Gastroesophageal sphincter (tissue), 4 donors: ENCODE results near the gene UBE2D4. TPM values are rescaled to one million over a fixed set of nuclear protein-coding genes. Genes with fewer than 3 reads are reported as not detected.
A peak's percentile ranks its signal among the peaks of the same experiment; 100 is the strongest.

Experiments used
- ATAC-seq: fragments of 150-250 bp; one replicate; pipeline ENCODE4 v1.9.1; 2016; ENCODE audit warnings: mild to moderate bottlenecking, moderate library complexity
- H3K27ac ChIP-seq, 4 donors: fragments of 200-600 bp; sonication (generic) in 3 of 4; 1 replicate in 3 of 4; 2 replicates in 1 of 4; pipeline ENCODE4 v1.5.1; 2016 to 2019
- H3K27me3 ChIP-seq: fragments of 200-600 bp; sonication (generic); one replicate; pipeline ENCODE4 v1.5.1; 2019
- H3K36me3 ChIP-seq, 2 donors: fragments of 200-600 bp; sonication (generic); one replicate each; pipeline ENCODE4 v1.5.1; 2019; ENCODE audit warnings: control low read depth in 1 of 2
- H3K4me1 ChIP-seq, 3 donors: fragments of 200-600 bp; sonication (generic); 1 replicate in 2 of 3; 2 replicates in 1 of 3; pipeline ENCODE4 v1.5.1; 2016 to 2019; ENCODE audit warnings: control low read depth in 2 of 3
- H3K4me3 ChIP-seq, 2 donors: fragments of 200-600 bp; sonication (generic); one replicate each; pipeline ENCODE4 v1.5.1; 2019; ENCODE audit warnings: mild to moderate bottlenecking in 1 of 2, moderate library complexity in 1 of 2
- H3K9me3 ChIP-seq, 3 donors: fragments of 200-600 bp; sonication (generic); one replicate each; pipeline ENCODE4 v1.5.1; 2017 to 2019; ENCODE audit warnings: control low read depth in 2 of 3
- EP300 ChIP-seq: sonication (generic); formaldehyde crosslinking; IDR thresholded peaks from one replicate; pipeline ENCODE4 v1.6.1; 2017; ENCODE audit warnings: antibody characterized with exemption, mild to moderate bottlenecking
- POLR2A ChIP-seq, 2 donors: fragments of 450-650 bp; IDR thresholded peaks; one replicate each; pipeline ENCODE4 v1.6.1; 2017; ENCODE audit warnings: antibody characterized with exemption in 2 of 2, mild to moderate bottlenecking in 2 of 2, moderate library complexity in 1 of 2
- POLR2AphosphoS5 ChIP-seq: sonication (generic); formaldehyde crosslinking; IDR thresholded peaks from one replicate; pipeline ENCODE4 v1.6.1; 2017; ENCODE audit warnings: antibody characterized with exemption
- WGBS, 2 donors: methylation state at CpG; one replicate each; pipeline ENCODE4 v1.1.5; 2018; ENCODE audit warnings: low coverage in 1 of 2; 5-methylcytosine and 5-hydroxymethylcytosine counted together
- total RNA-seq, 4 donors: library from RNA; depleted of rRNA; stranded (reverse); fragments of >200 nt; gene quantifications; one replicate each; pipeline ENCODE4 v1.1.0, GENCODE V29; 2016
- TF ChIP-seq, protein P1 (sequence below), 4 experiments: fragments of 200-600 bp in 2 of 4; fragments of 450-650 bp in 2 of 4; sonication (generic) in 1 of 4; IDR thresholded peaks; one replicate each; pipeline ENCODE4 v1.5.1; 2017 to 2019; ENCODE audit warnings: antibody characterized with exemption in 4 of 4, mild to moderate bottlenecking in 2 of 4, moderate library complexity in 2 of 4

UBE2D4 gene
- total RNA-seq, 4 donors from 2014 or later: 22.7 to 38.3 (median 28.5) TPM

- H3K36me3 ChIP-seq: peaks cover 0 to 8% of the 10 kb centered on the region in 2 donors
- 85% methylated on average over 4 of the region's 5 CpGs for WGBS, 2 donors
- no peak for TF ChIP-seq POLR2AphosphoS5
- TF ChIP-seq POLR2A (IDR thresholded peaks at IDR 0.05): no peak
- TF ChIP-seq, protein P1, sequence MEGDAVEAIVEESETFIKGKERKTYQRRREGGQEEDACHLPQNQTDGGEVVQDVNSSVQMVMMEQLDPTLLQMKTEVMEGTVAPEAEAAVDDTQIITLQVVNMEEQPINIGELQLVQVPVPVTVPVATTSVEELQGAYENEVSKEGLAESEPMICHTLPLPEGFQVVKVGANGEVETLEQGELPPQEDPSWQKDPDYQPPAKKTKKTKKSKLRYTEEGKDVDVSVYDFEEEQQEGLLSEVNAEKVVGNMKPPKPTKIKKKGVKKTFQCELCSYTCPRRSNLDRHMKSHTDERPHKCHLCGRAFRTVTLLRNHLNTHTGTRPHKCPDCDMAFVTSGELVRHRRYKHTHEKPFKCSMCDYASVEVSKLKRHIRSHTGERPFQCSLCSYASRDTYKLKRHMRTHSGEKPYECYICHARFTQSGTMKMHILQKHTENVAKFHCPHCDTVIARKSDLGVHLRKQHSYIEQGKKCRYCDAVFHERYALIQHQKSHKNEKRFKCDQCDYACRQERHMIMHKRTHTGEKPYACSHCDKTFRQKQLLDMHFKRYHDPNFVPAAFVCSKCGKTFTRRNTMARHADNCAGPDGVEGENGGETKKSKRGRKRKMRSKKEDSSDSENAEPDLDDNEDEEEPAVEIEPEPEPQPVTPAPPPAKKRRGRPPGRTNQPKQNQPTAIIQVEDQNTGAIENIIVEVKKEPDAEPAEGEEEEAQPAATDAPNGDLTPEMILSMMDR (IDR thresholded peaks at IDR 0.05): no peak
- no peak for TF ChIP-seq EP300
- H3K4me3 ChIP-seq: no peak overlapping the region
- H3K9me3 ChIP-seq: no peaks in the 10 kb centered on the region
- no peak overlapping the region for H3K27ac ChIP-seq
- H3K4me1 ChIP-seq: no peaks in the 10 kb centered on the region
- no peak for ATAC-seq
- H3K27me3 ChIP-seq: no peaks in the 10 kb centered on the region
Measured at GRCh38 chr7:43914795-43915194, 11.4 kb upstream of the UBE2D4 start.

DNA sequence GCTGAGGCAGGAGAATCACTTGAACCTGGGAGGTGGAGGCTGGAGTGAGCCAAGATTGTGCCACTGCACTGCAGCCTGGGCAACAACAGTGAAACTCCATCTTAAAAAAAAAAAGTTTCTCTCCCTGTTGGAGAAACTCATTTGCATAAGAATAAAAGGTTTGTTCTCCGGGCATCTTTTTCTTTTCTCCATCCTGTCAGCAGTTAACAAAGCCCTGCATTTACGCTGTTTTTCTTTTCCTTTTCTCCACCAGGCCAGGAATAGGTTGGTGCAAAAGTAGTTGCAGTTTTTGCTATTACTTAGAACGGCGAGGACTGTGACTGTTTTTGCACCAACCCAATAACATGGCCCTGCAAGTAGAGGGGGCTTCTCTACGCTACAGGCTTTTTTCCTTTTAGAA, 10.3 kb upstream of the UBE2D4 start:
- Histone ChIP-seq H3K27me3 (no peaks in the 10 kb centered on the region), H3K4me1 (no peaks in the 10 kb centered on the region), H3K4me3 (no peak overlapping the region), H3K36me3 (peaks cover 0 to 8% of the 10 kb centered on the region in 2 donors), H3K27ac (no peak overlapping the region), H3K9me3 (no peaks in the 10 kb centered on the region)
- TF ChIP-seq POLR2AphosphoS5 (no peak), POLR2A (IDR thresholded peaks at IDR 0.05) (no peak), EP300 (no peak)
- TF ChIP-seq, protein P1 (IDR thresholded peaks at IDR 0.05): no peak
- no peak for ATAC-seq
- WGBS, 2 donors: 95% methylated on average over 4 to 5 of the region's 5 CpGs

DNA sequence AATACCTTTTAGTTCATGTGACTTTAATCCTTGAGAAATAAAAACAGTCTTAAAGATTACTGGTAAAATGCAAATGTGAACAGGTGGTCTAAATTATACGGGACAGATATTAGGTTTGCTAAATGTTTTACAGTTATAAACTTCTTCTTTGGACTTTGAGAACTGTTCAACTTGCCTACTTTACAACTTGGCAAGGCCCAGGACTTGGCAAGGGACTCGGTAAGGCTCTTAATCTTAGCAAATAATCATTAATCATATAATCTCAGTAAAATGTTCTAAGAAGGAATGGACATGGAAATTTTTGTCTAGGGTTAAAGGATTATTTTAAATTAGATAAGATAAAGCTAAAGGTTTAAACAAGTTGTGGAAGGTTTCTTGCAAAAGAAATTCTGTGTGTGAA, 4.8 kb upstream of the UBE2D4 start:
- Histone ChIP-seq H3K4me1 (peaks cover 0 to 16% (median 3%) of the 10 kb centered on the region in 3 donors), H3K9me3 (no peaks in the 10 kb centered on the region), H3K27me3 (no peaks in the 10 kb centered on the region), H3K36me3 (peaks cover 0 to 8% of the 10 kb centered on the region in 2 donors), H3K4me3 (no peak overlapping the region), H3K27ac (no peak overlapping the region)
- no peak for ATAC-seq
- no peak for TF ChIP-seq POLR2A (IDR thresholded peaks at IDR 0.05)
- TF ChIP-seq, protein P1 (IDR thresholded peaks at IDR 0.05): no peak
- no peak for TF ChIP-seq EP300
- no peak for TF ChIP-seq POLR2AphosphoS5
- WGBS, 2 donors: 24 to 44% methylated on average over 2 of the region's 2 CpGs

GRCh38 chr7:43922726-43923125, 3.5 kb upstream of the UBE2D4 start:
- no peak for ATAC-seq
- TF ChIP-seq, protein P1 (IDR thresholded peaks at IDR 0.05): no peak
- TF ChIP-seq POLR2A (IDR thresholded peaks at IDR 0.05): no peak
- TF ChIP-seq EP300: no peak
- no peak for TF ChIP-seq POLR2AphosphoS5
- WGBS, 2 donors: 100% methylated on average over 1 to 4 of the region's 4 CpGs

GRCh38 chr7:43926798-43927123, 525 bp downstream of the UBE2D4 start:
- no peaks in the 10 kb centered on the region for H3K9me3 ChIP-seq
- peak overlapping the region; percentile 51 to 74 for H3K4me3 ChIP-seq
- H3K27ac ChIP-seq: peak overlapping the region; percentile 84 to 98 (median 94)
- WGBS, 2 donors: 0% methylated on average over 2 to 4 of the region's 6 CpGs
- TF ChIP-seq, protein P1 (IDR thresholded peaks at IDR 0.05): peak in 1 of 4 experiments; percentile 43
- TF ChIP-seq POLR2A (IDR thresholded peaks at IDR 0.05): no peak
- peak; percentile 20 for ATAC-seq
- H3K4me1 ChIP-seq: peaks cover 0 to 29% (median 10%) of the 10 kb centered on the region in 3 donors
- no peaks in the 10 kb centered on the region for H3K36me3 ChIP-seq
- no peaks in the 10 kb centered on the region for H3K27me3 ChIP-seq

More at GRCh38 chr7:43922726-43923125, 3.5 kb upstream of the UBE2D4 start:
- Histone ChIP-seq H3K36me3 (peaks cover 0 to 8% of the 10 kb centered on the region in 2 donors), H3K9me3 (no peaks in the 10 kb centered on the region), H3K4me3 (no peak overlapping the region), H3K27me3 (no peaks in the 10 kb centered on the region), H3K4me1 (peaks cover 0 to 27% (median 10%) of the 10 kb centered on the region in 3 donors), H3K27ac (no peak overlapping the region)
